CD4-positive, CD25-positive, alpha-beta regulatory T cell (primary cell): ENCODE results near the gene GALM. TPM values are rescaled to one million over a fixed set of nuclear protein-coding genes. Genes with fewer than 3 reads are reported as not detected.
A peak's percentile ranks its signal among the peaks of the same experiment; 100 is the strongest.
"Not testable (repeated sequence)": the region's sequence is repeated elsewhere in the genome, so short reads cannot be mapped to it uniquely, and the experiment has no call there.

Experiments
- ATAC-seq, 2 donors: fragments of 150-1000 bp; cut with Tn5 transposase; one replicate each; pipeline ENCODE4 v1.10.0; 2021; ENCODE audit warnings: low read depth in 2 of 2, moderate number of reproducible peaks in 2 of 2, moderate library complexity in 1 of 2
- DNase-seq, 3 donors: peaks; one replicate each; pipeline versions ENCODE4 v3.0.0 to v3.0.0-alpha.2; 2012 to 2022; ENCODE audit warnings: mixed read lengths in 1 of 3
- H3K27ac ChIP-seq: one replicate; pipeline ENCODE4 v1.7.0; 2013; ENCODE audit warnings: mild to moderate bottlenecking, low read length; ENCODE audit not compliant: insufficient read depth, poor library complexity, severe bottlenecking
- H3K27me3 ChIP-seq: one replicate; pipeline ENCODE4 v1.7.0; 2013; ENCODE audit warnings: low read length; ENCODE audit not compliant: control insufficient read depth, insufficient read depth
- H3K36me3 ChIP-seq: one replicate; pipeline ENCODE4 v1.7.0; 2013; ENCODE audit warnings: mild to moderate bottlenecking, low read length, moderate library complexity; ENCODE audit not compliant: control insufficient read depth, insufficient read depth
- H3K4me1 ChIP-seq: 2 replicates; pipeline ENCODE4 v1.7.0; 2013; ENCODE audit warnings: mild to moderate bottlenecking, low read length; ENCODE audit not compliant: insufficient read depth, control insufficient read depth, poor library complexity, severe bottlenecking
- H3K4me3 ChIP-seq: one replicate; pipeline ENCODE4 v1.7.0; 2013; ENCODE audit warnings: low read depth, mild to moderate bottlenecking, low read length, moderate library complexity
- H3K9me3 ChIP-seq, 2 experiments: 1 replicate in 1 of 2; 2 replicates in 1 of 2; pipeline ENCODE4 v1.7.0; 2013; ENCODE audit warnings: low read length in 2 of 2, mild to moderate bottlenecking in 1 of 2, moderate library complexity in 1 of 2; ENCODE audit not compliant: control insufficient read depth in 2 of 2
- H3K27ac Mint-ChIP-seq, 3 donors: one replicate each; pipeline ENCODE4 v1.8.0; 2020 to 2022; ENCODE audit warnings: mild to moderate bottlenecking in 3 of 3, mixed read lengths in 3 of 3, moderate library complexity in 2 of 3
- H3K27me3 Mint-ChIP-seq: one replicate; pipeline ENCODE4 v1.8.0; 2022; ENCODE audit warnings: mild to moderate bottlenecking, mixed read lengths
- H3K36me3 Mint-ChIP-seq: one replicate; pipeline ENCODE4 v1.8.0; 2020; ENCODE audit warnings: mixed read lengths
- H3K4me1 Mint-ChIP-seq, 4 donors: one replicate each; pipeline ENCODE4 v1.8.0; 2020 to 2022; ENCODE audit warnings: mixed read lengths in 4 of 4, mild to moderate bottlenecking in 1 of 4
- H3K4me3 Mint-ChIP-seq, 4 donors: one replicate each; pipeline ENCODE4 v1.8.0; 2020 to 2022; ENCODE audit warnings: mild to moderate bottlenecking in 4 of 4, mixed read lengths in 4 of 4, moderate library complexity in 3 of 4
- H3K9me3 Mint-ChIP-seq, 7 donors: one replicate each; pipeline ENCODE4 v1.8.0; 2020 to 2022; ENCODE audit warnings: mixed read lengths in 7 of 7, mild to moderate bottlenecking in 3 of 7, moderate library complexity in 2 of 7
- polyA plus RNA-seq, 4 donors: library from polyadenylated mRNA; unstranded; fragments of 300-500 nt; fragmentation: Illumina TruSeq; gene quantifications; one replicate each; pipeline ENCODE4 v1.2.3, GENCODE V29; 2021
- total RNA-seq: library from RNA; stranded (reverse); gene quantifications from one replicate; pipeline ENCODE4 v1.2.3, GENCODE V29; 2022

Gene GALM
- total and polyA plus RNA-seq, 5 donors from 2014 or later: 46.8 to 75.2 (median 49.1) TPM

GRCh38 chr2:38737000-38737698 lies 71.2 kb downstream of the GALM start:
- not testable (repeated sequence) for H3K27me3 ChIP-seq, H3K27ac ChIP-seq, ATAC-seq, H3K27me3 Mint-ChIP-seq, H3K9me3 ChIP-seq, H3K4me1 ChIP-seq, H3K4me3 ChIP-seq, H3K9me3 Mint-ChIP-seq, H3K27ac Mint-ChIP-seq, DNase-seq, H3K4me3 Mint-ChIP-seq
- peaks cover 42% of the 10 kb centered on the region for H3K36me3 ChIP-seq
- peaks cover 10 to 36% (median 20%) of the 10 kb centered on the region in 4 donors for H3K4me1 Mint-ChIP-seq
- peaks cover 24% of the 10 kb centered on the region for H3K36me3 Mint-ChIP-seq

DNA sequence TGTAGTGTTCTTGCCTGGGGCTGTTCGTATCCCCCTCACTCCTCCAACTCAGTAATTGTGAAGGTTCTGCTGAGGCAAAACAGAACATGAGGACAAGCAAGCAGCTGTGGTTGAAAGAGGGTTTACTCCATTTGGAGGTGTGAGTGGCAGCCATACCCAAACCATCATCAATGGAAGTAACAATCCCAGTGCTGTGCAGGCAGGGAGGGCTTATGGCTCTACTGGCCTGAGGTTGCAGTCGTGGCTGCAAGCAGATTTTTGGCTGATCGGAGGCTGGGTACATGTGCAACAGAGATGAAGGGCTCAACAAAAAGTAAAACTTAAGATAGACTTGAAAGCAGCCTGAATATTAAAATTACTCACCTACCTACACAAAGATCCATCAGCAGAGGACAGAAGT lies 72.0 kb downstream of the GALM start:
- ATAC-seq (no peak), DNase-seq (no peak)
- Histone ChIP-seq H3K9me3 (no peaks in the 10 kb centered on the region), H3K36me3 (peaks cover 41% of the 10 kb centered on the region), H3K27me3 (no peaks in the 10 kb centered on the region), H3K4me3 (no peak overlapping the region), H3K27ac (no peak overlapping the region), H3K4me1 (peaks cover 5% of the 10 kb centered on the region)
- Mint-ChIP-seq H3K4me1 (peaks cover 11 to 41% (median 21%) of the 10 kb centered on the region in 4 donors), H3K27ac (peak overlapping the region; percentile 33 to 82 (median 59)), H3K9me3 (no peaks in the 10 kb centered on the region), H3K27me3 (no peaks in the 10 kb centered on the region), H3K4me3 (no peak overlapping the region), H3K36me3 (peaks cover 26% of the 10 kb centered on the region)

DNA sequence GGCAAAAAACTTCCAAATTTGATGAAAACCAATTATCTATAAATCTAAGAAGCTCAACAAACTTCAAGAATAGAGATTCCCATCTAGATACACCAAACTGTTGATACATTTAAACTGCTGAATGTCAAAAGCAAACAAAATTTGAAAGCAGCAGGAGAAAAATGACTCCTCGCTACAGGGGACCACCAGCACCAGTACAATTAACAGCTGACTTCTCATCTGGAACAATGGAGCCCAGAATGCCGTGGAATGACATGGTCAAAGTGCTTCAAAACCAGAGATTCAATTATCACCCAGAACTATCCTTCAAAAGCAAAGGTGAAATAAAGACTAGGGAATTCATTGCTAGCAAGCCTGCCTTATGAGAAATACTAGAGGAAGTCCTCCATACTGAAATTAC lies 73.6 kb downstream of the GALM start:
- H3K4me1 ChIP-seq: peaks cover 15% of the 10 kb centered on the region
- ATAC-seq (no peak), DNase-seq (no peak)
- Mint-ChIP-seq H3K36me3 (peaks cover 27% of the 10 kb centered on the region), H3K4me1 (peaks cover 11 to 56% (median 29%) of the 10 kb centered on the region in 4 donors), H3K4me3 (no peak overlapping the region), H3K27ac (peak overlapping the region in 1 of 3 donors; percentile 94), H3K9me3 (no peaks in the 10 kb centered on the region), H3K27me3 (no peaks in the 10 kb centered on the region)
- no peak overlapping the region for H3K4me3 ChIP-seq
- H3K27me3 ChIP-seq: no peaks in the 10 kb centered on the region
- no peaks in the 10 kb centered on the region for H3K9me3 ChIP-seq
- peaks cover 41% of the 10 kb centered on the region for H3K36me3 ChIP-seq
- no peak overlapping the region for H3K27ac ChIP-seq

GRCh38 chr2:38740851-38741731 lies 75.2 kb downstream of the GALM start:
- Histone ChIP-seq H3K27ac (peak overlapping the region; percentile 47), H3K9me3 (no peaks in the 10 kb centered on the region), H3K4me1 (peaks cover 30% of the 10 kb centered on the region), H3K27me3 (no peaks in the 10 kb centered on the region), H3K36me3 (peaks cover 49% of the 10 kb centered on the region), H3K4me3 (no peak overlapping the region)
- Mint-ChIP-seq H3K4me3 (peak overlapping the region in 3 of 4 donors; percentile 13 to 24 (median 19)), H3K27me3 (no peaks in the 10 kb centered on the region), H3K4me1 (peaks cover 16 to 71% (median 41%) of the 10 kb centered on the region in 4 donors), H3K27ac (peak overlapping the region; percentile 51 to 64 (median 58)), H3K9me3 (no peaks in the 10 kb centered on the region), H3K36me3 (peaks cover 35% of the 10 kb centered on the region)
- ATAC-seq: peak; percentile 6 to 43
- DNase-seq: peak in 2 of 3 donors; percentile 54 to 69

GRCh38 chr2:38742797-38743559 lies 77.1 kb downstream of the GALM start:
- ATAC-seq (peak; percentile 6 to 19), DNase-seq (no peak)
- H3K9me3 ChIP-seq: no peaks in the 10 kb centered on the region
- Mint-ChIP-seq H3K27me3 (no peaks in the 10 kb centered on the region), H3K9me3 (no peaks in the 10 kb centered on the region), H3K27ac (peak overlapping the region in 1 of 3 donors; percentile 45), H3K4me1 (peaks cover 31 to 88% (median 57%) of the 10 kb centered on the region in 4 donors), H3K36me3 (peaks cover 49% of the 10 kb centered on the region), H3K4me3 (peak overlapping the region in 1 of 4 donors; percentile 0)
- H3K27ac ChIP-seq: peak overlapping the region; percentile 39
- no peak overlapping the region for H3K4me3 ChIP-seq
- peaks cover 49% of the 10 kb centered on the region for H3K4me1 ChIP-seq
- H3K36me3 ChIP-seq: peaks cover 62% of the 10 kb centered on the region
- H3K27me3 ChIP-seq: no peaks in the 10 kb centered on the region

DNA sequence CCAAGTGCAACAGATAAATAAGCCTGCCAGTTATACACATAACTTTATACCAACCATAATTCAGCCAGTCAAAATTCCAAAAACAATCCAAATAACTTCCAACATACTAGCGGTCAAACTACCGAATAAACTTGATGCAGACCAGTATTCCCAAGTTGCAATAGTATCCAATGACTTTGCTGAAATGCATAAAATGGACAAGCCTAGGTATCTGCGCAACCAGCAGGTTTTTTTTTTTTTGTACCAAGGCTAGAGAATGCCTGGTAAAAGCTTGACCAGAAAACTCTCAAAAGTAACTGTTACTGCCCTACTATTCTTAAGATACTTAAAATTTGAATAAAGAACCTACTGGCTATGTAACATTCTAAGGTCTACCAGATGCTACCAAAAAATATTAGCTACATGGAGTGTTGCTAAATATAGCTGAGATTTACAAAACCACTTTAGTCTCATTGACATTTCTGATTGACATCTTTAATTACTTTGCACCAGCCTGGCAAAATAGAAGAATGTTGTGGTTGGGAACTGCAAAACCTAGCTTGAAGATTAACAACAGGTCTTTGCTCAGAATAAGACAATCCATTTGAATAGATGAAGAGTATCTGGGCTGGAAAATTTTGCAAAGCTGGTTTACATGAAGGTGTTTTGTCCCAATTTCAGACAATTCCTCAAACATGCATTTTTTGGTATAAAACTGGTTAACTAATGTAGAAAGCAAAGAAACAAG lies 77.9 kb downstream of the GALM start:
- Mint-ChIP-seq H3K27me3 (no peaks in the 10 kb centered on the region), H3K9me3 (no peaks in the 10 kb centered on the region), H3K4me3 (peak overlapping the region in 3 of 4 donors; percentile 0 to 33 (median 4)), H3K4me1 (peaks cover 27 to 91% (median 65%) of the 10 kb centered on the region in 4 donors), H3K27ac (no peak overlapping the region), H3K36me3 (peaks cover 56% of the 10 kb centered on the region)
- Histone ChIP-seq H3K4me3 (peak overlapping the region; percentile 94), H3K27me3 (no peaks in the 10 kb centered on the region), H3K27ac (peak overlapping the region; percentile 39), H3K9me3 (no peaks in the 10 kb centered on the region), H3K4me1 (peaks cover 58% of the 10 kb centered on the region), H3K36me3 (peaks cover 70% of the 10 kb centered on the region)
- no peak for DNase-seq
- no peak for ATAC-seq

DNA sequence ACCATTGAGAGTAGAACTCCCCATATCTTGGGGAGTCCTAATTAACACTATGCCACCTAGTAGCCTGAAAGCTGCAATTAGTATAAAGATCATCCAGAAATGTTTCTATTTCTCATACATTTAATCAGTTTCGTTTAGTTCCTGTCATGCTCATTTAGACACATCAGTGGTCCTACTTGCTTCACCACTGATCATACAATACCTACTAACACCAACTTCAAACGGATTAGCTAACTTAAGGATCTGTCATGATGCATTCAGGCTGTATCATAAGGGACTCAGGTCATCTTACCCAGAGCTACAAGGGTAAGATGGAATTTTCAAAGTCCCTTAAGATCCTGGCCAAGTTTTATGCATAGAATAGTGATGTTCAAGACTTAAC lies 78.5 kb downstream of the GALM start:
- H3K36me3 Mint-ChIP-seq: peaks cover 58% of the 10 kb centered on the region
- peak overlapping the region in 1 of 3 donors; percentile 8 for H3K27ac Mint-ChIP-seq
- H3K36me3 ChIP-seq: peaks cover 76% of the 10 kb centered on the region
- ATAC-seq (peak; percentile 7 to 13), DNase-seq (no peak)
- H3K27me3 Mint-ChIP-seq: no peaks in the 10 kb centered on the region
- no peaks in the 10 kb centered on the region for H3K9me3 Mint-ChIP-seq
- H3K9me3 ChIP-seq: no peaks in the 10 kb centered on the region
- H3K4me3 ChIP-seq: peak overlapping the region; percentile 94
- peaks cover 63% of the 10 kb centered on the region for H3K4me1 ChIP-seq
- no peaks in the 10 kb centered on the region for H3K27me3 ChIP-seq
- peaks cover 28 to 90% (median 66%) of the 10 kb centered on the region in 4 donors for H3K4me1 Mint-ChIP-seq
- H3K4me3 Mint-ChIP-seq: peak overlapping the region in 3 of 4 donors; percentile 0 to 47 (median 19)
- peak overlapping the region; percentile 30 for H3K27ac ChIP-seq
